Thyroid gland (tissue), 4 donors: ENCODE measurements around the gene METTL25.

Experiments used
- POLR2A ChIP-seq, 2 donors: fragments of 450-650 bp; IDR thresholded peaks; one replicate each; pipeline ENCODE4 v1.6.1; 2017; ENCODE audit warnings: antibody characterized with exemption in 2 of 2, mild to moderate bottlenecking in 2 of 2, moderate library complexity in 1 of 2
- TF ChIP-seq, protein P1 (sequence below), 6 experiments: fragments of 200-600 bp in 3 of 6; fragments of 450-650 bp in 3 of 6; sonication (generic) in 3 of 6; IDR thresholded peaks; one replicate each; pipeline ENCODE4 v1.5.1; 2016 to 2019; ENCODE audit warnings: antibody characterized with exemption in 6 of 6, mild to moderate bottlenecking in 2 of 6, inconsistent platforms in 1 of 6, moderate library complexity in 1 of 6

DNA sequence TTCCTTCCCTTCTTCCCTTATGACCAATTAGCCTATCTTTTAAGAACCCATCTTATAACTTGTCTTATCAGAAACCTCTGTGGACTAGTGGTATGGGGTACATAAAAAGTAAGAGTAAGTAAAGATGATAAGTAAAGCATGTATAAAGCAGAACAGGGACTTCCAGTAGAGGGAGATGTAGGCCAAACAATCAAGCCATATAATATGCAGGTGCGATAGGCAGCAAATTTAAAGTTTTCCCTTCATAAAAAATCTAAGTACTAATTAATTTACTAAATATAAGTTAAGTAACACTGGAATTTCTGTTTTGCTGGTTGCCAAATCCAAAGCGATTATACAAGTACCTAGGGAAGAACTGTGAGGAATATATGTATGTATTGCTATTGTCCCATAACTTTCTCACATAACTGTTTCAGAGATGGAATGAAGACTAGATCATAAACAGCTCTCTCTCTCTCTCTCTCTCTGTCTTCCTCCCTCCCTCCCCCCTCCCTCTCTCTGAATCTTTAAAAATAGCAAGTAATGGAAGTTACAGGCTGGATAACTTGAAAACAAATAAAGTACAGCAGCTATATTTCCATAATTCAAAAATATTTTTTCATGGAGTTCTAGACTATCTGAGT lies 25.7 kb downstream of the METTL25 start:
- TF ChIP-seq POLR2A (IDR thresholded peaks at IDR 0.05), result no peak
- TF ChIP-seq, protein P1, sequence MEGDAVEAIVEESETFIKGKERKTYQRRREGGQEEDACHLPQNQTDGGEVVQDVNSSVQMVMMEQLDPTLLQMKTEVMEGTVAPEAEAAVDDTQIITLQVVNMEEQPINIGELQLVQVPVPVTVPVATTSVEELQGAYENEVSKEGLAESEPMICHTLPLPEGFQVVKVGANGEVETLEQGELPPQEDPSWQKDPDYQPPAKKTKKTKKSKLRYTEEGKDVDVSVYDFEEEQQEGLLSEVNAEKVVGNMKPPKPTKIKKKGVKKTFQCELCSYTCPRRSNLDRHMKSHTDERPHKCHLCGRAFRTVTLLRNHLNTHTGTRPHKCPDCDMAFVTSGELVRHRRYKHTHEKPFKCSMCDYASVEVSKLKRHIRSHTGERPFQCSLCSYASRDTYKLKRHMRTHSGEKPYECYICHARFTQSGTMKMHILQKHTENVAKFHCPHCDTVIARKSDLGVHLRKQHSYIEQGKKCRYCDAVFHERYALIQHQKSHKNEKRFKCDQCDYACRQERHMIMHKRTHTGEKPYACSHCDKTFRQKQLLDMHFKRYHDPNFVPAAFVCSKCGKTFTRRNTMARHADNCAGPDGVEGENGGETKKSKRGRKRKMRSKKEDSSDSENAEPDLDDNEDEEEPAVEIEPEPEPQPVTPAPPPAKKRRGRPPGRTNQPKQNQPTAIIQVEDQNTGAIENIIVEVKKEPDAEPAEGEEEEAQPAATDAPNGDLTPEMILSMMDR (IDR thresholded peaks at IDR 0.05), result no peak
